IPS DF 4.7 (cell line): ENCODE data around the gene SPIN2A.
"Not testable (repeated sequence)": the region's sequence is repeated elsewhere in the genome, so short reads cannot be mapped to it uniquely, and the experiment has no call there.

Source experiments
- DNase-seq: peaks from one replicate; pipeline ENCODE4 v3.0.0-alpha.2; 2013; ENCODE audit warnings: low spot score; ENCODE audit errors: extremely low read depth

SPIN2A gene

GRCh38 chrX:57137073-57137472 lies at the start of gene SPIN2A:
TSS of gene SPIN2A (minus strand) at chrX:57137397. CDS start at chrX:57136597, 800 bp downstream.
- DNase-seq: not testable (repeated sequence)

- DNase-seq: no peak
Measured at GRCh38 chrX:57178605-57179004, 41.4 kb upstream of the SPIN2A start.

GRCh38 chrX:57177070-57177469 lies 39.9 kb upstream of the SPIN2A start:
- no peak for DNase-seq

- no peak for DNase-seq
Measured at GRCh38 chrX:57172544-57172943, 35.3 kb upstream of the SPIN2A start.

GRCh38 chrX:57156397-57157049 lies 19.3 kb upstream of the SPIN2A start:
- DNase-seq: no peak

GRCh38 chrX:57155171-57155570 lies 18.0 kb upstream of the SPIN2A start:
- no peak for DNase-seq

GRCh38 chrX:57152222-57152621 lies 15.0 kb upstream of the SPIN2A start:
- DNase-seq: not testable (repeated sequence)

GRCh38 chrX:57138674-57139073 lies 1.5 kb upstream of the SPIN2A start:
- DNase-seq: no peak

- no peak for DNase-seq
Measured at GRCh38 chrX:57137501-57137900, 304 bp upstream of the SPIN2A start.

GRCh38 chrX:57136589-57136988 lies 608 bp downstream of the SPIN2A start:
- DNase-seq: not testable (repeated sequence)

- DNase-seq: no peak
Measured at GRCh38 chrX:57135287-57135686, 1.9 kb downstream of the SPIN2A start.

- no peak for DNase-seq
Measured at GRCh38 chrX:57134702-57135101, 2.5 kb downstream of the SPIN2A start.

GRCh38 chrX:57133706-57134105 lies 3.5 kb downstream of the SPIN2A start:
- no peak for DNase-seq

GRCh38 chrX:57133284-57133683 lies 3.9 kb downstream of the SPIN2A start:
- DNase-seq: not testable (repeated sequence)

GRCh38 chrX:57132046-57132445 lies 5.2 kb downstream of the SPIN2A start:
- no peak for DNase-seq

- DNase-seq: no peak
Measured at GRCh38 chrX:57121816-57122215, 15.4 kb downstream of the SPIN2A start.

- peak; percentile 62 for DNase-seq
Measured at GRCh38 chrX:57121162-57121755, 15.9 kb downstream of the SPIN2A start, which contains the start of gene SPIN2B. TSS of gene SPIN2B (minus strand) at chrX:57121548.

GRCh38 chrX:57120619-57121161 lies 16.5 kb downstream of the SPIN2A start:
- DNase-seq: not testable (repeated sequence)

GRCh38 chrX:57119416-57119815 lies 17.8 kb downstream of the SPIN2A start:
- DNase-seq: no peak

GRCh38 chrX:57117566-57117965 lies 19.6 kb downstream of the SPIN2A start:
- DNase-seq: not testable (repeated sequence)

- no peak for DNase-seq
Measured at GRCh38 chrX:57104921-57105398, 32.2 kb downstream of the SPIN2A start.

GRCh38 chrX:57104406-57104805 lies 32.8 kb downstream of the SPIN2A start:
- DNase-seq: no peak

GRCh38 chrX:57103489-57103888 lies 33.7 kb downstream of the SPIN2A start:
- no peak for DNase-seq
